NCI-H2029 (cell line): ENCODE measurements around the gene TGM4.

Experiments used
- DNase-seq: peaks from one replicate; lab custom pipeline; 2025; lab: John Stamatoyannopoulos, UW

The TGM4 gene

GRCh38 chr3:44880284-44880683 is 5.9 kb downstream of the TGM4 start:
- no peak for DNase-seq

DNA sequence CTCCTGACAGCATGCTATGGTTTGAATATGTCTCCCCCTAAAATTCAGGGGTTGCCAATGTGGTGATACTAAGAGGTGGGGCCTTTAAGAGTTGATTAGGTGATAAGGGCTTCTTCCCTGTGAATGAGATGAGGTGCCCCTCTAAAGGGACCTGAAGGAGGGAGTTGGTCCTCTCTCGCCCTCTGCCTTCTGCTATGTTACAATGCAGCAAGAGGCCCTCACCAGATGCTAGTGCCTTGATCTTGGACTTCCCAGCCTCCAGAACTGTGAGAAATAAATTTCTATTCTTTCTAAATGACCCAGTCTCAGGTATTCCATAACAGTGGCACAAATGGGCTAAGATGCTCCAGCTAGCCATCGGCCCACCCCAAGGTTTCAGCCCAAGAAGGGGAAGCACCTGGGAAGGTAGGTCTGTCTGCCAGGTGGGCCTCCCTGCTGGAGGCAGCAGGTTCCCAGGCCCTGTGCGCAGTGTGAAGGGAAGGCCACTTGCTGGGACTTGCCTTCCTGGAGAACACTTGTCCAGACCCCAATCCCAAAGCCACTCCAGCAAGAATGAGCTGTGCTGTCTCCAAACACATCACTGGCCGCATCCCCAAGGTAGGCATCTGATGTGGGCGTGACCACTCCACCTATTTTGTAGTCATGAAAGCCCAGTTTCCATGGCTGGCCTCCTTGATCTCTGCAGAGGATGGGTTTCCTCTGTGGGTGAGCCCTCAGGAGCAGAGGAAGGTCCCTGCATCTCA is 9.0 kb downstream of the TGM4 start:
- DNase-seq, result no peak

- DNase-seq, result no peak
Measured at GRCh38 chr3:44883999-44884431, 9.6 kb downstream of the TGM4 start.

GRCh38 chr3:44885618-44886017 is 11.2 kb downstream of the TGM4 start:
- no peak for DNase-seq

GRCh38 chr3:44886561-44886960 is 12.2 kb downstream of the TGM4 start:
- peak; percentile 20 for DNase-seq

DNA sequence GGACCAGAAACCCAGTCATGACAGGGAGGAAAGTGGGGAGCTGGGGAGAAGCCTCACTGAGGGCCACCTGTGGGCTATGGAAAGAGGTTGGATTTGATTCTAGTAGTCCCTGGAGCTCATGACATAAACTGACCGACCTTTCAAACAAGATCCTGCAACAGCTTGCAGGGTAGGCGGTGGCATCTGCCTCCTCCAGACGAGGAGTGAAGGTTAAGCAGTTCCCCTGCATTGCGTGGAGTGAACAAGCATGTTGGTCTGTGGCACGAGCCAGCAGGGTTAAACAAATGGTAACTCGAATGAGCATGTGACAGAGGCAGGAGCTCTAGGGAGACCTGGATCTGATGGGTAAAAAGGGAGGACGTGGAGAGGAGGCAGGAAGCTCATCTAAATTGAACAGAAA is 12.7 kb downstream of the TGM4 start:
- no peak for DNase-seq

GRCh38 chr3:44890258-44890657 is 15.8 kb downstream of the TGM4 start:
- DNase-seq, result no peak

- DNase-seq, result no peak
Measured at GRCh38 chr3:44890852-44891251, 16.4 kb downstream of the TGM4 start.

DNA sequence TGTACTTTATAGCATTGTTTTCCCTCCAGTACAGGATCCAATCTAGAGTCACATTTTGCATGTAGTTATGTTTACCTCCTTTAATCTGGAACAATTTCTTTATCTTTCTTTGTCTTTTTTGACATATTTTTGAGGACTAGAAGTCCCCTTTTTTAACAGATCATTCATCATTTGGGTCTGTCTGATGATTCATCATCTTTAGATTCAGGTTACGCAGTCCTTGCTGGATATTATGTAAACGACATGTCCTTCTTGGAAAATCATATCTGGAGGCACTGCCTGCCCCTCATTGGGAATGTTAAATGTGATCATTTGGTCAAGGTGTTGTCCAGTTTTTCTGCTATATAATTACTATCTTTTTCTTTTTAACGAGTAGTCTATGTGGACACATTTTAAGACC is 18.3 kb downstream of the TGM4 start:
- DNase-seq, result no peak

DNA sequence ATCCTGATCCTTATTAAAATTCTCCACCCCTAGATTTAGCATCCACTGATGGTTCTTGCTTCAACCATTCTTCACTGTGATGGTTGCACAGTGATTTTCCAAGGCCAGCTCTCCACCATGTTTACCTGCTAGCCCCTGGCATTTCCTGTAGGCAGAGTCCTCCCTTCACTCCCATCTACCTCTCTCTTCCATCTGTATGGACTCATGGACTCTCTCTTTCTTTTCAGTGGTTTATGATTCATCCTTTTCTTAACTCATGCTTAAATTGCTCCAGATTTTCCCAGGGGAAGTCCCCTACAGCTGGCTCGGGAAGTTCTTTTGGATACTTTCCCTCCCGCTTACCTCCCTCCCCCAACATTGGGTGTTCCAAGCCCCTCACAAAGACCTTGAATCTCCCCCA is 18.7 kb downstream of the TGM4 start:
- no peak for DNase-seq

DNA sequence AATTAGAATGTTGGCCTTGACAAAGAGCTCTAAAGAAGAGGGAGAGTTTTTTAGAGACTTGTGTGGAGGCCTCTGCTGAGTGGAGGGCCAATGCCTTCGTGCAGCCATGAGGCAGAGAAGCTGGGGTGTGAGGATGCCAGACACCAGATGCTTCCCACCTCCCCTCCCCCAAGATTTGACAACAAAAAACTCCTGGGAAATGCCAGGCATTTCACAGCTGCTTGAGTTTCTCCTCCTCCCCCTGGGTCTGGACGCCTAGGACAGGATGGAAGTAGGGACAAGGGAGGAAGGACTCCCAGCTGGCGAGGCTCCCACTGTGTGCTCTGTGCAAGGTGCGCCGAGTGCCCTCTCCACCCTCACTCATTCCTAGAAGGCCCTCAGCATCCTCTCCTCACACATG is 20.1 kb downstream of the TGM4 start:
- no peak for DNase-seq

GRCh38 chr3:44896440-44896839 is 22.0 kb downstream of the TGM4 start:
- DNase-seq, result no peak

DNA sequence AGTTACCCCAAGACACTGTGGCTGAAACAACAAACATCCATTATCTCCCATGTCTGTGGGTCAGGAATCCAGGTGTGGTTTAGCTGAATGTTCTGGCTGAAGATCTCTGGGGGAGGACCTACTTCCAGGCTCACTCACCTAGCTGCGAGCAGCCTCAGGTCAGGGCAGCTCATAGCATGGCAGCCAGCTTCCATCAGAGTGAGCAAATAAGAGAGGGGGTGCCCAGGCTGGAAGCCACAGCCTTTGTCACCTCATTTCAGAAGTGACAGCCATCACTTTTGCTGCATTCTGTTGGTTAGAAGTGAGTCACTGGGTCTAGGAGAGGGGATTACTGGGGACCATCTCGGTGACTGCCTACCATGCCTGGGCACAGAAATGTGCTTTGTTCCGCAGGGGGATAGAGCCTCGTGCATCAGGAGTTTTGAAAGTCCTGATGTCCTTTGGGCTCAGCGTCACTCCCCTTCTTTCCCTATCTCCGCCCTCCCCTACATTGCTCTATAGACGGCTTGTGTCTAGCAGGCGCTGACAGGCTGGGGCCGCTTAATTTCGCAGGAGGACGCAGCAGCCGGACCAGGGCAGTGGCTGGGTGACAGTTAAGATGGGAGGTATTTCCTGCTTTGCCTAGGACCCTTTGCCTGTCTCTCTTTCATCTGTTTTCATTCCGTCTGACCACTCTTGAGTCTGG is 25.4 kb downstream of the TGM4 start:
- no peak for DNase-seq

- DNase-seq, result no peak
Measured at GRCh38 chr3:44902628-44903027, 28.2 kb downstream of the TGM4 start.

DNA sequence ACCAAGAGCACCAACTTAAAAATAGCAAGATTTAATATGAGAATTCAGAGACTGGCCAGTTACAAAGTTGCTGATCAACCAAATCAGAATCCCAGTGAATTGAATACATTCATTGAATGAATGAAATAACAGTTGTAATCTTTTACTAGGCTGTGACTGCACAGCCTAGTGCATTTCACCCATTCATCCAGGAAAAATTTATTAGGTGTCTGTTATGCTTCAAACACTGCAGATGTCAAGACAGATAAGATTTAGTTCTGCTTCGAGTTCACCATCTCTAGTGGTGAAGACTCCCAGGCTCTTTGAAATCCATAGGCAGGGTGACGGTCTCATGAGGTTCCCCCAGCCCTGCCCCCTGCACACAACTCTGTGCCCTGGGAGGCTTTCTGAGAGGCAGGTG is 28.9 kb downstream of the TGM4 start:
- DNase-seq, result no peak

GRCh38 chr3:44903751-44904150 is 29.3 kb downstream of the TGM4 start:
- DNase-seq, result no peak

DNA sequence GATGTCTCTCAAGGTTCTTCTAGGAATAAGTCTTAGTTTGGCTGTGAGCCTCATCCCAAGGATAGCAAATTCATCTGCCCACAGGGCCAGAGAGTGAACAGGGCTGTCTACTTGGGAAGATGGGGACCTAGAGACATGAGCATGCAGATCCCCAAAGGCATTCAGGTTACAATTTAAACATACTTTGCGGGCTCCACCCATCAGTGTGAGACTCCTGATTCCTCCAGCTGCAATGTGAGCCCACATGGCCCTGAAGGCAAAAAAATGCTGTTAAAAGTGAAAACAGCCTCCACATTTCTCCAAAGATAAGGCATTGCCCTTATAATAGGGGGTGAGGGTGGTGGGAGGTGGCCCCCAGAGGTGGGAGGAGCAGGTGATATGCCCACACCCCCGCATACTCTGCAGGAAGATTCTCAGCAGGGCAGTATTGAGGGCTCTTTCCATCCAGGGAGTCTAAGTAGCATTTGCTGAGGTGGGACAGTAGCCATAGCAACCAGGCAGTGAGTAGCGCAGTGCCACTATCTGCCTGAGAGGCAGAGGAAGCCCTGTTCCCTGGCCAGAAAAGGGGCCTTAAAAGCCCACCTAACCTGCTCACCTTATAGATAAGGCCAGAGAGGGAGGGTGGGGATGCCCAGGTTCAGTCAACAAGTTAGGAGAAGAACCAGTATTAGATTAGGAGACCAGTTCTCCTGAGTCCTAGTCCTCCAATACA is 31.2 kb downstream of the TGM4 start:
- DNase-seq, result no peak

DNA sequence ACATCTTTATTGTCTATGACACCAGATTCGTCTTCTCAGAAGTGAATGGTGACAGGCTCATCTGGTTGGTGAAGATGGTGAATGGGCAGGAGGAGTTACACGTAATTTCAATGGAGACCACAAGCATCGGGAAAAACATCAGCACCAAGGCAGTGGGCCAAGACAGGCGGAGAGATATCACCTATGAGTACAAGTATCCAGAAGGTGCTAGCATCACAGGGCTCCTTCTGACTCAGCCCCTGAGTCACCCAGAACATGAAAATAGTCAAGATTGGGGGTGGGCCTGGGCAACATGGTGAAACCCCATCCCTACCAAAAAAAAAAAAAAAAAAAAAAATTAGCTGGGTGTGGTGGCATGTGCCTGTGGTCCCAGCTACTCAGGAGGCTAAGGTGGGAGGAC is 32.6 kb downstream of the TGM4 start:
- DNase-seq, result no peak

GRCh38 chr3:44907612-44908011 is 33.2 kb downstream of the TGM4 start:
- no peak for DNase-seq

- no peak for DNase-seq
Measured at GRCh38 chr3:44909063-44909462, 34.7 kb downstream of the TGM4 start.

DNA sequence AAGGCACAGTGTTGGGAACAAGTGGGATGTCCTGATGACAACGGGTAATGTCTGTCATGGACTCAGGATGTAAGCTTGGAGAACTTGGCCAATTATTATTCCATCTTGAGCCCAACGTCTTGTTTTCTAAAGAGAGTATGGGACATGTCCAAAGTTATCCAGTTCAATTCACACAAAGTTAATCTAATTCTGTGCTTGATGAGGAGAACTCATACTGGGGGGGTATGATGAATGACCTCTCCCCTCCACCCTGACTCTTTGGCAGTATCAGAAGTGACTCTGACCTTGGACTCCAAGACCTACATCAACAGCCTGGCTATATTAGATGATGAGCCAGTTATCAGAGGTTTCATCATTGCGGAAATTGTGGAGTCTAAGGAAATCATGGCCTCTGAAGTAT is 36.3 kb downstream of the TGM4 start:
- DNase-seq, result no peak

- DNase-seq, result peak; percentile 85
Measured at GRCh38 chr3:44913868-44914468, 39.6 kb downstream of the TGM4 start.

GRCh38 chr3:44914936-44915335 is 40.5 kb downstream of the TGM4 start:
- DNase-seq, result no peak
